Erythroblast (primary cell): ENCODE measurements around the gene CCKAR.

Experiments
- DNase-seq, 2 experiments: peaks; one replicate each; lab custom pipeline; 2025; lab: John Stamatoyannopoulos, UW
- GATA1 ChIP-seq: IDR thresholded peaks from 2 replicates; pipeline ENCODE4 v1.6.1; 2011; ENCODE audit warnings: low read depth, mild to moderate bottlenecking, control low read depth, low read length, moderate library complexity
- POLR2A ChIP-seq: IDR thresholded peaks from 2 replicates; pipeline ENCODE4 v1.6.1; 2011; ENCODE audit warnings: mild to moderate bottlenecking, low read length

CCKAR gene

DNA sequence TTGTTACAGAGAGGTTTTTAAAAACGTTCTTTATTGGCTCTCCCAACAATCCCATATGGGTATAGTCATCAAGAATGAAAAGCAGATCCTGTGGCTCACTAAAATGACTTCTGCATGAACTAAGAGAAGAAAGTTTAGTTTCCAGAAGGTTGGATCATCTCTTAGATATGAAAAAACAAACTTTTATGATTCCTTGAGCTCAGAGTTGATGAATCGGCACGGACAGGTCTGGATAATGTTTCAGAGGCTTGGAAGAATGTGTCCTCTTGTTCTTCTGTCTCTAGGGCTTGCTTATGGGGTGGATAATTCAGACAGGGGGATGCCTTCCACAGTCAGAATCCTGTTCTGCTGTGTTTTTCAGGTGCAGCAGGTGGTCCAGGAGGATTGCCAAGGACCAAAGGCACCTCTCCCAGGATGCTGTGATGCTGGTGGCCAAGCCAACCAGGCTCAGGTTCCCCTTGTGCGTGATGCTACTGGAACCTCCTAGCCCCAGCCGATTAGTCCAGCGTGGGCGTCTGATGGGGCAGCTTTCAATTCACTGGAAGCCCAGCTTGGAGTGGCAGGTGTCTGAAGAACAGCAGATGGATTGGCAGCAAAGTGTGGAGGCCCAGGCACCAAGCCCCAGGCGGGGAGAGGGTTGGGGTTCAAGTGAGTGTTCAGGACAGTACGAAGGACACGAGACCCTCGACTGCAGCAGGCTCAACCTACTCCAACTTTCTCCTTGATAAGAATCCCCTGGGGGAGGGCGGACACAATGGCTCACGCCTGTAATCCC is 30.3 kb downstream of the CCKAR start:
- no peak for TF ChIP-seq GATA1
- no peak for TF ChIP-seq POLR2A

DNA sequence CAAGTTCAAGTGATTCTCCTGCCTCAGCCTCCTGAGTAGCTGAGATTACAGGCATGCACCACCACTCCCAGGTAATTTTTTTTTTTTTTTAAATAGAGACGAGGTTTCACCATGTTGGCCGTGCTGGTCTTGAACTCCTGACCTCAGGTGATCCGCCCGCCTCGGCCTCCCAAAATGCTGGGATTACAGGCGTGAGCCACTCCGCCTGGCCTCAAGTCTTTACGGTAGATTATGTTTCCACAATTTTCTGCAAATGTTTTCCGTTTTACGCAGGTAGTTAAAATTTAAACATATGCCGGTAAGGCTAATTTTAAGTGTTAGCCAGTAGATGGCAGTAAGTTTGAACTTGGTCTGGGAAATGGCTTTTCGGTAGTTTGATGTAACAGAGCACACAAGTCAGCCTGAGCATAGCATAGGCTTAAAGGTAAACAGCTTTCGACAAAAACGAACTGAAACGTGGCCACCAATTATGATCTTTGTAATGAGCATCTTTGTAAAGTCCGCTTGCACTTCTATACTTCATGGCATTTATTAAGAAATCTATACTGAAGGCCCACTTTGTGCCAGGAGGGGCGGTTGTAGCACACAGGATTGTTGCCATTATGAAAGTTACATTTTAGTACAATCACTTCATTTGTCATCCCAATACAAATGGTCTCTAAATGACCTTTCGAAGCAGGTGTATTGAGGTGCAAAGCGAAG is 31.1 kb downstream of the CCKAR start:
- TF ChIP-seq POLR2A, result no peak
- no peak for TF ChIP-seq GATA1
- peak; percentile 25 to 32 for DNase-seq

More for the DNA sequence above, 30.3 kb downstream of the CCKAR start:
- DNase-seq, result no peak

DNA sequence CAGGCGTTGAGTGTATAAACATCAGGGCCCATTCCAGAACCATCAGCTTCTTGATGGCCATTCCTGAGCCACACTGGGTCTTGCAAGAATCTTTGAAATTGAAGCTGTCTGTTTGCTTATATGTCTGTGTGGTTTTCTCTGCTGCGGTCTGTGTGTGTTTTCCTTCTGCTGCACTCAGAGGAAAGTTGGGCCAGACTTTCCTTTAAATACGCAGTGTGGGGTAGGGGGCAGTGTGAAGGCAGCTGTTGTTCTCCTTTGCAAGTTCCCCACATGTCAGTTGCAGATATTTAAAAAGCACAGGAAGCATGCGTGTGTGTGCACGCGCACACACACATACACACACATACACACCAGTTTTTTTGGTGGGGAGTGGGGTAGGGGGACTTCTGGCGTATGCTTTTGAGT is 32.1 kb downstream of the CCKAR start:
- no peak for TF ChIP-seq POLR2A
- no peak for TF ChIP-seq GATA1
- DNase-seq, result no peak

DNA sequence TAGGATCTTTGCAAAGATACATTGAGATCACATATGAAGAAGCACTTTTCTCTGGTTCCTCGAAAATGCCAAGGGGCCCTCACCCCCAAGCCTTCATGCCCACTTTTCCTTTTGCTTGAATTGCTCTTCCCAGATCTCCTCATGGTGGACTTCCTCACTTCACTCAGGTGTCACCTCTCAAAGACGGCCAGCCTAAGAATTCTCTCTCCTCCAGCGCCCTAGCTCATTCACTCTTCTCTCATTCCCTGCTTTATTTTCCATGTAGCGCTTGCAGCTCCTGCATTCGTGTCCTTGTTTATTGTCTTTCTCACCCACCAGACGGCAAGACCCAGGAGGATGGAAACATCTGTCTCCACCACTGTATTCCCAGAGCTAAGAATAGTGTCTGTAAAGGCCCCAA is 32.9 kb downstream of the CCKAR start:
- no peak for DNase-seq
- TF ChIP-seq POLR2A, result no peak
- no peak for TF ChIP-seq GATA1

DNA sequence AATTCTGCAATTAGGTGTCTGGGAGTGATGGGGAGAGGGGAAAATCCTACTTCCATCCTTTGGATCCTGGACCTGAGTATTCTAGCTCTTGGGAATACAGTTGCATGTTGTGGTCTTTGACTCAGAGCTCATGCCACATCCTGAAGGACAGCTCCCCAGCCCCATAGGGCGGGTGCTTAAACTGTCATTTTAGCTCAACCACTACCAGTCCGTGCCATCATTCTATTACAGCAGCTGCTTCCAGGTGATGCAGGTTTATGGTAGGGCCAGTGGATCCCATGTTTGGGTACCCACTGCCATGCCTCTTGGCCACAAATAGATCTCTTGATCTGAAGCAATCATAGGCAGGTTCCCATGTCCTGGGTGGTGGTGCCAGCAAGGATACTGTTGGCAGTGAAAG is 34.7 kb downstream of the CCKAR start:
- no peak for TF ChIP-seq GATA1
- no peak for TF ChIP-seq POLR2A
- no peak for DNase-seq

DNA sequence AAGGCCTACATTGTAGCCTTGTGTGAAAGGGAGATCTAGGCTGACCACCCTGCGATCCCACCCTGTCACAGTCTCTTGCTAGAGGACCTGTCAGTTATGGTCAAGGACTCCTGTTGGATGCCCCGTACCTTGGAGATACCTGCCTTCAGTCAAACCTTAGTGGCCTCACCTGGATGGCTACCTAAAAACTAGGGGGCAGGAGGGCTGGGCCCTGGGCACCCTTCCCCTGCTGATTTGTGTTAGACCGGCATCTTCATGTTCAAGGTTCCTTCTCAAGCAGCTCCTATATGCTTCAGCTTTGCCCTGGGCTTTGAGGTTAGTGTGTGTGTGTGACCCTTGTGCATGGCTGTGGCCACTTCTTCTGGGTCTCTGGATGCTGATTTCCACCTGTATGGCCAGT is 35.3 kb downstream of the CCKAR start:
- no peak for TF ChIP-seq POLR2A
- DNase-seq, result no peak

DNA sequence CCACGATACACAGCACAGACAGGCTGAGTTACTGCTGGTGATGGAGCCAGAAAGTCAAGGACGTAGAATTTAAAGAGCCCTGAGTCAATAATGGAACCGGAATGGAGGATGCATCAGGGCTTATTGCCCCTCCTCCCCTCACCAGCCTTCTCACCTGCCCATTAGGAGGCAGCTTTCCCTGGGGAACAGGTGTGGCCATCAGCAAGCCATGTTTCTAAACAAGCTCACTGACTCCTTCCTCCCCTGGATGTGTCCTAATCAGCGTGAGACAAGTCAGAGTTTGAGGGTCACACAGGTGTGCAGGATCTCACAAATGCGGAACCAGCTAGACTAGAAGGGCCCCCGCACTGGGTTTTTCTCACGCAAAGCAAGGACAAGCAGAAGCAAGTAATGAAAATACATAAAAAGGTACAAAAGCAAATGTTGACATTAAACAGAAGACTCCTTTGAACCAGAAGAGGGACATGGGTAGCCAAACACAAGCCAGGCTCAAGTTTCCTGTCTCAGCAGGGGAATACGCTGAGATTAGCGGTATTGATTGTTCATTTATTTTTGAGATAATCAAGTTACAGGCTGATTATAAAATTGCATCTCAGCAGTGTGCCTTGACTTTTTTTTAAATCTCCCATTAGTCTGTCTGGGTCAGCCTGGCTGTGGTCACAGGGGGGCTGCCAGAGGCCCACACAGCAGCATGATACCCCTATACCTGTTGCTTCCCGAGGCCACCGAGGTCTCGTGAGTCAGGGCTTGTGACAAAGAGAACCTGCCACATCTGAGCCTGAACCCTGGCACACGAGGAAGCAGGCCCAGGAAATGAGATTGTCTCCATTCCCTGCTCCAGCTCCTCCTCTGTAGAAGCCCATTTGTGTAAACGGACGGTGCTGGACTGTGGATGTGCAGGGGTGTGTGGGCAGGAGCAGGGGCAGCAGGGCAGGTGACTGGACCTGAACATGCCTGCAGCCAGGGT is 37.4 kb downstream of the CCKAR start:
- no peak for TF ChIP-seq GATA1
- TF ChIP-seq POLR2A, result no peak
- DNase-seq, result no peak

DNA sequence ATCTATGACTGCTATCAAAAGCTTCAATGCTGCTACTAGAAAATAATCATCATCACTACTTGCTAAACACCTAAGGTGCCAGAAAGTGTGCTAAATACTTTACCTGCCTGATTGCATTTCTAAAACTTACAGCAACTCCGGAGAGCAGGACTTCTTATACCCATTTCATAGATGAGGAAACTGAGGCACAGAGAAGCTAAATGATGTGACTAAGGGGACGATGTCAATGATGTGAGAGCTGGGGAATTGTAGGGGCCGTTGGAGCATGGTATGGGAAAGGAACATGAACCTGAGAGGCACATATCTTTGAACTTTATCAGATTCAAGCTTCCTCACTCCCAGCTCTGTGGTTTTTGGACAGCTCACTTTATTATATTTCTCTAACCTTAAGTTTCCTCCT is 38.7 kb downstream of the CCKAR start:
- no peak for TF ChIP-seq GATA1
- no peak for TF ChIP-seq POLR2A
- no peak for DNase-seq

DNA sequence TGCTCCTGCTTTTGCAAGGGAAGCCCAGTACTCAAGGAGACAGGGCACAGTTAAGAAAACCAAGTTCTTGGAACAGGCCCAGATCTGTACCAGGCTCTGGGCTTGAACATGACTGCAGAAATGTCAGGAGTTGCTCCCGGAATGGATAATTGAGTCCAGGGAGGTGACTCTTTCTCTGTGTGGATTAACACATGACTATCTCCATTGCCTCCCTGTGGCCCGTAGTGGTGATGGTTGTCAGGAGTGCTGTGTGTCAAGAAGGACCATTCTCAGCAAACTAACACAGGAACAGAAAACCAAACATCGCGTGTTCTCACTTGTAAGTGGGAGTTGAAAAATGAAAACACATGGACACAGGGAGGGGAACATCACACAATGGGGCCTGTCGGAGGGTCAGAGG is 39.9 kb downstream of the CCKAR start:
- no peak for TF ChIP-seq GATA1
- no peak for TF ChIP-seq POLR2A
- no peak for DNase-seq

DNA sequence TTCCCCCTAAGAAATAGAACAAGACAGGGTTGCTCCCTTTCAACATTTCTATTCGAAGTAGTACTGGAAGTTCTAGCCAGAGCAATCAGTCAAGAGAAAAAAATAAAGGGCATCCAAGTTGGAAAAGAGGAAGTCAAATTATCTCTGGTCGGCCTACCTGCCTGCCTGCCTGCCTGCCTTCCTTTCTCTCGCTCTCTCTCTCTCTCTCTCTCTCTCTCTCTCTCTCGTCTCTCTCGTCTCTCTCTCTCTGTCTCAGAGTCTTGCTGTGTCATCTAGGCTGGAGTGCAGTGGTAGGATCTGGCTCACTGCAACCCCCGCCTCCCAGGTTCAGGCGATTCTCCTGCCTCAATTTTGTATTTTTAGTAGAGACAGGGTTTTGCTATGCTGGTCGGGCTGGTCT is 42.9 kb downstream of the CCKAR start:
- no peak for DNase-seq
- TF ChIP-seq POLR2A (no peak), GATA1 (no peak)

DNA sequence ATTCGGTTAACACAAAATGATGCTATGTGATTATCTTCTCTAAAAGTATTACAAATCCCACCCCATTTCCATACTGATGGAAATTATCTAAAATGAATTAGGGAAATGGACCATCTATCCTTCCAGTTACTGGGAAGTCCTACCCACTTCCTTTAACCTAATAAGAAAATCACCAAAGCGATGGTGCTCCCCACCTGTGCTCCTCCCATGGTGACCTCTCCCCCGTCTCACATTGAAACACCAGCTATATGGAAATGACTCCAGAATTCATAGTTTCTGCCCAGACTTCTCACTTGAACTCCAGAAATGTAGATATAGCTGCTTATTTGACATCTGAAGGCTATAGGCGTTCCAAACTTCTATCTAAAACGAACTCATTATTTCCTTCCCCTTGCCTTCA is 48.5 kb downstream of the CCKAR start:
- DNase-seq, result no peak
- TF ChIP-seq POLR2A (no peak), GATA1 (no peak)

DNA sequence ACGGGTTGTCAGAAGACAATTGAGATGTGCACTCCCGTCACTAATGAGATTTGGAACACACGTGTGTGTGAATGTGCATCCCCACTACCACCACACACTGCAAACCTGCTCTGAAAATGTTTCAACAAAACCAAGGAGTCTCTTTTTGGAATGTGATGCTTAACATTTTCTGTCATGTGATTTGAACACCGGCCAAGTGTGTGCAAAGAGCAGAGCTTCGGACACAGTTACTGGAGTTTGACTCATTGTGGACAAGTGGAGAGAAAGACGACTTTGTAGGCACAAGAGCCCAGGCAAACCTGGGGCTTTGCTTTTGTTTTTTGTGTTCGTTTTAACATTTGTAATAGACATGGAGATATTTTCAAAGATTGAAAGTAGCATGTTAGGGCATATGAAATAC is 49.2 kb downstream of the CCKAR start:
- TF ChIP-seq GATA1 (no peak), POLR2A (no peak)
- DNase-seq, result no peak

DNA sequence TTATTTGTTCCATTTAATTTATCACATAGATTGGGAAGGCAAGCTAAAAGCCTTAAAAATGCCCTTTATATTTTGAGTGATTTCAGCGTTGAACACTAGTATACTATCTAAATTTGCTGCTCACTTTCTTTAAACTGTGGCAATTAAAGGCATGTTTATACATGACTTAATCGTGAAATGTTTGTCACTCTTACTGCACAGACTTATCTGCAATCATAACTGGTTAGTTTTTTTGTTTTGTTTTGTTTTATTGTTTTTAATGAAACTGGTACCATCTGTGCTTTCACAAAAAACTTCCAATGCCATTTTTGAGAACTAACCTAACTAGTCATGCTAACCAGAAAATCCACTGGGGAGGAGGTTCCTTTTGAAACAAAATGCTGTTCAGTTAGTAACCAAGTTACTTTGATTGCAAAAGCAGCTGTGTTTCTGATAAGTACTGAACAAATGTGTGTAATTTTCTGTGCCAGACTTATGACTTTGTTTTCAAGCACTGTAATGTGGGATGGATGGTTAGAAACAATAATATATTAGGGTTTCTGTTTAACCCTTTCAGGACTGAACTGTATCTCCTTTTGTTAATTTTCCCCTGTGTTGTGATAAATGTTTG is 56.1 kb downstream of the CCKAR start:
- DNase-seq, result no peak
- no peak for TF ChIP-seq GATA1

DNA sequence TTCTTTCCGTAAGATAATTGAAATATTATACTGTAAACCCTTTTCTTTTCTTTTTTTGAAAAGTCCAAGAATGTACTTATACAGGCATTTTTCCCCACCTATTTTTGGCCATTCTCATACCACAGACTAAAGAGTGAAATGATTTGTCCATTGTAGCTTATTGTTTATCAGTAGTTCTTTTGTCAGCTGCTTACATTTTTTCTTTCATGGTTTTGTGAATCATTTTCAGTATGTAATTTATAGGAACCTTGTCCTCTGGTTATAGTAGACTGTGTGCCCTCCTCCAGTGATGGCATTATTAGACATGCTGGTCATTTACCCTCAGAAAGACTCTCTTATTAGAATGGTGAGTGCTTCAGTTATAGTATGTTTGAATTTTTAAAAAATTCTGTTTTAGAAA is 56.7 kb downstream of the CCKAR start:
- TF ChIP-seq POLR2A (no peak), GATA1 (no peak)
- no peak for DNase-seq
